HEK293 (cell line): ENCODE data around the gene COX11.

ENCODE experiments used
- KLF1 ChIP-seq: fragments of 450-650 bp; formaldehyde crosslinking; IDR thresholded peaks from 2 replicates; pipeline ENCODE4 v1.5.1; 2016; ENCODE audit warnings: missing biosample characterization, missing genetic modification characterization
- KLF8 ChIP-seq: fragments of 450-650 bp; formaldehyde crosslinking; IDR thresholded peaks from 2 replicates; pipeline ENCODE4 v1.5.1; 2016; ENCODE audit warnings: missing biosample characterization, missing genetic modification characterization
- ZBTB7A ChIP-seq: fragments of 450-650 bp; formaldehyde crosslinking; IDR thresholded peaks from 2 replicates; pipeline ENCODE4 v1.5.1; 2016; ENCODE audit warnings: low read depth, missing biosample characterization, missing genetic modification characterization
- ZNF114 ChIP-seq: fragments of 450-650 bp; formaldehyde crosslinking; IDR thresholded peaks from 2 replicates; pipeline ENCODE4 v1.5.0; 2017; ENCODE audit warnings: missing biosample characterization, missing genetic modification characterization
- ZNF335 ChIP-seq: fragments of 450-650 bp; formaldehyde crosslinking; conservative IDR thresholded peaks from 2 replicates; pipeline ENCODE4 v1.5.1; 2016; ENCODE audit warnings: missing biosample characterization, missing genetic modification characterization
- ZNF830 ChIP-seq: fragments of 450-650 bp; IDR thresholded peaks from 2 replicates; pipeline ENCODE4 v1.5.0; 2018; ENCODE audit warnings: missing biosample characterization, missing genetic modification characterization, low read depth, mild to moderate bottlenecking, moderate library complexity
- ZSCAN30 ChIP-seq: fragments of 450-650 bp; IDR thresholded peaks from 2 replicates; pipeline ENCODE4 v1.5.1; 2018; ENCODE audit warnings: missing biosample characterization, mild to moderate bottlenecking, missing genetic modification characterization, moderate library complexity
- TF ChIP-seq, protein P1 (sequence below): fragments of 450-650 bp; formaldehyde crosslinking; IDR thresholded peaks from 2 replicates; pipeline ENCODE4 v1.5.1; 2016; ENCODE audit warnings: missing biosample characterization, missing genetic modification characterization

DNA sequence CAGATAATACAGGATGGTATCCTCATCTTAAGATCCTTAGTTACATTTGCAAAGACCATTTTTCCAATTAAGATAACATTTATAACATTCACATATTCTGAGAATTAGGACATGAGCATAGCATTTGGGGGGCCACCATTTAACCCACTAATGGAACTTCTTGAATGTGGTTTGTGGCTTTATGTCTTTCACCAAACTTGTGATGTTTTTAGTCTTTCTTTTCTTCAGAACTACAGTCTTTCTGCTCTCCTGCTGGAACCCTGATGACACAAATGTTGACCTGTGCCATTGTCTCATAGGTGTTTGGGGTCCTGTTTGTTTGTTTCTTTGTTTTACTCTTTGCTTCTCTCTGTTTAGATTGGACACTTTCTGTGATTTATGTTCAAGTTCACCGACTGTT lies 23.2 kb downstream of the COX11 start:
- TF ChIP-seq ZNF830 (tag by site-specific recombination) (no peak), ZBTB7A (no peak), ZNF335 (tag by site-specific recombination) (no peak), ZNF114 (tag by site-specific recombination) (no peak), KLF8 (tag by site-specific recombination) (no peak), ZSCAN30 (tag by site-specific recombination) (no peak), KLF1 (tag by site-specific recombination) (no peak)
- TF ChIP-seq, protein P1, sequence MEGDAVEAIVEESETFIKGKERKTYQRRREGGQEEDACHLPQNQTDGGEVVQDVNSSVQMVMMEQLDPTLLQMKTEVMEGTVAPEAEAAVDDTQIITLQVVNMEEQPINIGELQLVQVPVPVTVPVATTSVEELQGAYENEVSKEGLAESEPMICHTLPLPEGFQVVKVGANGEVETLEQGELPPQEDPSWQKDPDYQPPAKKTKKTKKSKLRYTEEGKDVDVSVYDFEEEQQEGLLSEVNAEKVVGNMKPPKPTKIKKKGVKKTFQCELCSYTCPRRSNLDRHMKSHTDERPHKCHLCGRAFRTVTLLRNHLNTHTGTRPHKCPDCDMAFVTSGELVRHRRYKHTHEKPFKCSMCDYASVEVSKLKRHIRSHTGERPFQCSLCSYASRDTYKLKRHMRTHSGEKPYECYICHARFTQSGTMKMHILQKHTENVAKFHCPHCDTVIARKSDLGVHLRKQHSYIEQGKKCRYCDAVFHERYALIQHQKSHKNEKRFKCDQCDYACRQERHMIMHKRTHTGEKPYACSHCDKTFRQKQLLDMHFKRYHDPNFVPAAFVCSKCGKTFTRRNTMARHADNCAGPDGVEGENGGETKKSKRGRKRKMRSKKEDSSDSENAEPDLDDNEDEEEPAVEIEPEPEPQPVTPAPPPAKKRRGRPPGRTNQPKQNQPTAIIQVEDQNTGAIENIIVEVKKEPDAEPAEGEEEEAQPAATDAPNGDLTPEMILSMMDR (tag by site-specific recombination): no peak
